HG03135 (cell line): ENCODE results near the gene ATP8B3.
A peak's percentile ranks its signal among the peaks of the same experiment; 100 is the strongest.

ENCODE experiments used
- ATAC-seq: cut with Tn5 transposase; IDR thresholded peaks from one replicate; pipeline ENCODE4 v1.9.1; 2021; ENCODE audit warnings: mild to moderate bottlenecking, moderate library complexity; ENCODE audit not compliant: unreplicated experiment

The ATP8B3 gene

GRCh38 chr19:1817553-1818179, 5.6 kb upstream of the ATP8B3 start:
- ATAC-seq = no peak

GRCh38 chr19:1816530-1817298, 4.6 kb upstream of the ATP8B3 start:
- ATAC-seq = no peak

GRCh38 chr19:1815605-1816529, 3.8 kb upstream of the ATP8B3 start:
- ATAC-seq = no peak

GRCh38 chr19:1814833-1815604, 2.9 kb upstream of the ATP8B3 start:
- ATAC-seq = no peak

- ATAC-seq = no peak
Observed at GRCh38 chr19:1814391-1814790, 2.3 kb upstream of the ATP8B3 start.

- ATAC-seq = no peak
Observed at GRCh38 chr19:1813192-1814182, 1.4 kb upstream of the ATP8B3 start.

GRCh38 chr19:1812426-1813191, 533 bp upstream of the ATP8B3 start:
- peak; percentile 73 for ATAC-seq

GRCh38 chr19:1811472-1811894, 593 bp downstream of the ATP8B3 start:
- ATAC-seq = no peak

- ATAC-seq = no peak
Observed at GRCh38 chr19:1810439-1811160, 1.5 kb downstream of the ATP8B3 start.

- no peak for ATAC-seq
Observed at GRCh38 chr19:1809678-1810077, 2.4 kb downstream of the ATP8B3 start.

GRCh38 chr19:1808395-1808731, 3.7 kb downstream of the ATP8B3 start:
- no peak for ATAC-seq

- no peak for ATAC-seq
Observed at GRCh38 chr19:1807695-1808394, 4.2 kb downstream of the ATP8B3 start.

- ATAC-seq = no peak
Observed at GRCh38 chr19:1807030-1807694, 4.9 kb downstream of the ATP8B3 start.

GRCh38 chr19:1806184-1807029, 5.7 kb downstream of the ATP8B3 start:
- ATAC-seq = no peak

- no peak for ATAC-seq
Observed at GRCh38 chr19:1805401-1806183, 6.5 kb downstream of the ATP8B3 start.
